Gastroesophageal sphincter (tissue), 4 donors: Measurements from ENCODE around the gene DCDC2. TPM values are rescaled to one million over a fixed set of nuclear protein-coding genes. Genes with fewer than 3 reads are reported as not detected.
"Not testable (repeated sequence)": the region's sequence is repeated elsewhere in the genome, so short reads cannot be mapped to it uniquely, and the experiment has no call there.

Source experiments
- ATAC-seq: fragments of 150-250 bp; one replicate; pipeline ENCODE4 v1.9.1; 2016; ENCODE audit warnings: mild to moderate bottlenecking, moderate library complexity
- H3K27ac ChIP-seq, 4 donors: fragments of 200-600 bp; sonication (generic) in 3 of 4; 1 replicate in 3 of 4; 2 replicates in 1 of 4; pipeline ENCODE4 v1.5.1; 2016 to 2019
- H3K27me3 ChIP-seq: fragments of 200-600 bp; sonication (generic); one replicate; pipeline ENCODE4 v1.5.1; 2019
- H3K36me3 ChIP-seq, 2 donors: fragments of 200-600 bp; sonication (generic); one replicate each; pipeline ENCODE4 v1.5.1; 2019; ENCODE audit warnings: control low read depth in 1 of 2
- H3K4me1 ChIP-seq, 3 donors: fragments of 200-600 bp; sonication (generic); 1 replicate in 2 of 3; 2 replicates in 1 of 3; pipeline ENCODE4 v1.5.1; 2016 to 2019; ENCODE audit warnings: control low read depth in 2 of 3
- H3K4me3 ChIP-seq, 2 donors: fragments of 200-600 bp; sonication (generic); one replicate each; pipeline ENCODE4 v1.5.1; 2019; ENCODE audit warnings: mild to moderate bottlenecking in 1 of 2, moderate library complexity in 1 of 2
- H3K9me3 ChIP-seq, 3 donors: fragments of 200-600 bp; sonication (generic); one replicate each; pipeline ENCODE4 v1.5.1; 2017 to 2019; ENCODE audit warnings: control low read depth in 2 of 3
- EP300 ChIP-seq: sonication (generic); formaldehyde crosslinking; IDR thresholded peaks from one replicate; pipeline ENCODE4 v1.6.1; 2017; ENCODE audit warnings: antibody characterized with exemption, mild to moderate bottlenecking
- POLR2A ChIP-seq, 2 donors: fragments of 450-650 bp; IDR thresholded peaks; one replicate each; pipeline ENCODE4 v1.6.1; 2017; ENCODE audit warnings: antibody characterized with exemption in 2 of 2, mild to moderate bottlenecking in 2 of 2, moderate library complexity in 1 of 2
- POLR2AphosphoS5 ChIP-seq: sonication (generic); formaldehyde crosslinking; IDR thresholded peaks from one replicate; pipeline ENCODE4 v1.6.1; 2017; ENCODE audit warnings: antibody characterized with exemption
- WGBS, 2 donors: methylation state at CpG; one replicate each; pipeline ENCODE4 v1.1.5; 2018; ENCODE audit warnings: low coverage in 1 of 2; 5-methylcytosine and 5-hydroxymethylcytosine counted together
- total RNA-seq, 4 donors: library from RNA; depleted of rRNA; stranded (reverse); fragments of >200 nt; gene quantifications; one replicate each; pipeline ENCODE4 v1.1.0, GENCODE V29; 2016
- TF ChIP-seq, protein P1 (sequence below), 4 experiments: fragments of 200-600 bp in 2 of 4; fragments of 450-650 bp in 2 of 4; sonication (generic) in 1 of 4; IDR thresholded peaks; one replicate each; pipeline ENCODE4 v1.5.1; 2017 to 2019; ENCODE audit warnings: antibody characterized with exemption in 4 of 4, mild to moderate bottlenecking in 2 of 4, moderate library complexity in 2 of 4

The DCDC2 gene
- total RNA-seq, 4 donors from 2014 or later, result 0.15 TPM; not detected in 3

DNA sequence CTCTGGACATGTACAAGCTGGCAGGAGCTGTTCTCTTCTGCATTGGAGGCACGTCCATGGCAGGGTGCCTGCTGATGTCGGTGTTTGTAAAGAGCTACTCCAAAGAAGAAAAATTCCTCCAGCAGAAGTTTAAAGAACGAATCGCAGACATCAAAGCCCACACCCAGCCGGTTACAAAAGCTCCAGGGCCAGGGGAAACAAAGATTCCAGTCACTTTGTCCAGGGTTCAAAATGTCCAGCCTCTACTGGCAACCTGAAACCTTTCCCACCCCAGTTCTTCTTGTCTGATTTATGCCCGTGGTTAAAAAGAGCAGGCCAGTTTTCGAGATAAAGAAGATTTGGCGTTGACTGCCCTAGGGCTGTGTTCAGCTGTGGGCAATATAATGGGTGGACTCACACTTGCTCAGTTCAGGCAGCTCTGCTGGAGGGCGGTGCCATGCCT, 212.1 kb downstream of the DCDC2 start:
- 51 to 58% methylated on average over 7 to 9 of the region's 9 CpGs for WGBS, 2 donors
- Histone ChIP-seq H3K9me3 (no peaks in the 10 kb centered on the region), H3K4me3 (no peak overlapping the region), H3K27ac (no peak overlapping the region), H3K4me1 (no peaks in the 10 kb centered on the region), H3K36me3 (no peaks in the 10 kb centered on the region), H3K27me3 (no peaks in the 10 kb centered on the region)
- TF ChIP-seq POLR2AphosphoS5, result no peak
- TF ChIP-seq EP300, result no peak
- TF ChIP-seq, protein P1, sequence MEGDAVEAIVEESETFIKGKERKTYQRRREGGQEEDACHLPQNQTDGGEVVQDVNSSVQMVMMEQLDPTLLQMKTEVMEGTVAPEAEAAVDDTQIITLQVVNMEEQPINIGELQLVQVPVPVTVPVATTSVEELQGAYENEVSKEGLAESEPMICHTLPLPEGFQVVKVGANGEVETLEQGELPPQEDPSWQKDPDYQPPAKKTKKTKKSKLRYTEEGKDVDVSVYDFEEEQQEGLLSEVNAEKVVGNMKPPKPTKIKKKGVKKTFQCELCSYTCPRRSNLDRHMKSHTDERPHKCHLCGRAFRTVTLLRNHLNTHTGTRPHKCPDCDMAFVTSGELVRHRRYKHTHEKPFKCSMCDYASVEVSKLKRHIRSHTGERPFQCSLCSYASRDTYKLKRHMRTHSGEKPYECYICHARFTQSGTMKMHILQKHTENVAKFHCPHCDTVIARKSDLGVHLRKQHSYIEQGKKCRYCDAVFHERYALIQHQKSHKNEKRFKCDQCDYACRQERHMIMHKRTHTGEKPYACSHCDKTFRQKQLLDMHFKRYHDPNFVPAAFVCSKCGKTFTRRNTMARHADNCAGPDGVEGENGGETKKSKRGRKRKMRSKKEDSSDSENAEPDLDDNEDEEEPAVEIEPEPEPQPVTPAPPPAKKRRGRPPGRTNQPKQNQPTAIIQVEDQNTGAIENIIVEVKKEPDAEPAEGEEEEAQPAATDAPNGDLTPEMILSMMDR (IDR thresholded peaks at IDR 0.05), result no peak
- no peak for TF ChIP-seq POLR2A (IDR thresholded peaks at IDR 0.05)
- no peak for ATAC-seq

DNA sequence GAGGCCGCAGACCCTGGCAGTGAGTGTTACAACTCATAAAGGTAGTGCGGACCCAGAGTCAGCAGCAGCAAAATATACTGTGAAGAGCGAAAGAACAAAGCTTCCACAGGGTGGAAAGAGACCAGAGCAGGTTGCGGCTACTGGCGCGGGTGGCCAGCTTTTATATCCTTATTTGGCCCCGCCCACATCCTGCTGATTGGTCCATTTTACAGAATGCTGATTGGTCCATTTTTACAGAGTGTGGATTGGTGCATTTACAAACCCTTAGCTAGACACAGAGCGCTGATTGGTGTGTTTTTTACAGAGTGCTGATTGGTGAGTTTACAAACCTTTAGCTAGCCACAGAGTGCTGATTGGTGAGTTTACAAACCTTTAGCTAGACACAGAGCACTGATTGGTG, 215.1 kb downstream of the DCDC2 start:
- H3K27ac ChIP-seq, H3K4me3 ChIP-seq, ATAC-seq, H3K9me3 ChIP-seq, H3K4me1 ChIP-seq, H3K27me3 ChIP-seq, H3K36me3 ChIP-seq: not testable (repeated sequence)
- WGBS, 2 donors, result 87 to 93% methylated on average over 6 to 8 of the region's 8 CpGs

DNA sequence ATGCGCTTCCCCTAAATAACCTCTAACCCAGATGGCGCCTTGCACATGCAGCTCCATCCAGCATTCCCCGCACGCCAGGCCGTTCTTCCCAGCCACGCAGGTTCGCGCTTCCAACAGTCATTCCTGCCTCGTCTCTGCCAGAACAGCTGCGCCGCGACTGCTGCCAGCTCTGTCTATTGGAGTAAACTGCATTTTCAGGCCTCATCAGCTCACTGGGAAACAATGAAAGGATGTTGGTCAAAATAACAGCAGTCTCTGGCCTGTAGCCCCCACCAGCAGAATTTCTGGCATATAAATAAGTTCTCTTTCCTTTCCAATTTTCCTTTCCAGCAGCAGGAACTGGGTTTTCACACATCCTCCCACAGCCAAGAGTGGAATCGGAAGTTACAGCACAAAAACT, 217.3 kb downstream of the DCDC2 start:
- TF ChIP-seq, protein P1 (IDR thresholded peaks at IDR 0.05), result no peak
- Histone ChIP-seq H3K4me1 (no peaks in the 10 kb centered on the region), H3K36me3 (no peaks in the 10 kb centered on the region), H3K9me3 (no peaks in the 10 kb centered on the region), H3K4me3 (no peak overlapping the region), H3K27me3 (peaks cover 3% of the 10 kb centered on the region), H3K27ac (no peak overlapping the region)
- 76 to 85% methylated on average over 2 to 9 of the region's 13 CpGs for WGBS, 2 donors
- no peak for ATAC-seq

DNA sequence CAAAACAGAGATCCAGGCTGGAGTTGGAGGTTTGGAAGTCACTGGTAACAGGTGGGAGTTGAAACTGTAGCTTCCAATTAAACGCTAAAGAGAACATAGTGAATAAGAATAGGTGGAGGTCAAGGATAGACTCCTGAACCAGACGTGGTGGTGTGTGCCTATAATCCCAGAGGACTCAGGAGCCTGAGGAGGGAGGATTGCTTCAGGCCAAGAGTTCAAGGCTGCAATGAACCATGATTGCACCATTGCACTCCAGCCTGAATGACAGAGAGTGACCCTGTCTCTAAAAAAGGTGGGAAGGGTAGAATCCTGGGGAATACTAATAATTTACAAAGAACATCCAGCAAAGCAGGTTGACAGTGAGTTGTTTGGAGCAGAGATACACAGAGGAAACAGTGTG, 218.2 kb downstream of the DCDC2 start:
- no peak for ATAC-seq
- Histone ChIP-seq H3K27ac (no peak overlapping the region), H3K9me3 (no peaks in the 10 kb centered on the region), H3K4me3 (no peak overlapping the region), H3K36me3 (no peaks in the 10 kb centered on the region), H3K27me3 (peaks cover 6% of the 10 kb centered on the region), H3K4me1 (no peaks in the 10 kb centered on the region)
- WGBS, 2 donors, result 68 to 75% methylated on average over 2 of the region's 2 CpGs
- no peak for TF ChIP-seq EP300
- no peak for TF ChIP-seq POLR2A (IDR thresholded peaks at IDR 0.05)
- TF ChIP-seq, protein P1 (IDR thresholded peaks at IDR 0.05), result no peak
- TF ChIP-seq POLR2AphosphoS5, result no peak

DNA sequence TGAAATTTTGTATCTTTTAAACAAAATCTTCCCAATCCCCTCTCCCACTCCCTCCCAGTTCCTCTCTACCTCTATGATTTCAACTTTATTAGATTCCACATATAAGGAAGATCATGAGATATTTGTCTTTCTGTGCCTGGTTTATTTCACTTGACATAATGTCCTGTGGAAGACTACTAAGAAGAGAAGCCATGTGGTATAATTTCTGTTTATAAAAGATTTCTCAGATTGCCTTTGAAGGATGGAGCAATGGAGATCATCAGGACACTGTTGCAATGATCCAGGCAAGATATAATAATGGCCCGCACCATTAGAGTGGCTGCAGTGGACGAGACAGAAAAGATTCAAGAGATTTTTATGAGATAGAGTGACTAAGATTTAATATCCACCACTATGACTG, 218.8 kb downstream of the DCDC2 start:
- ATAC-seq, result no peak
- Histone ChIP-seq H3K4me1 (no peaks in the 10 kb centered on the region), H3K36me3 (no peaks in the 10 kb centered on the region), H3K9me3 (no peaks in the 10 kb centered on the region), H3K27me3 (peaks cover 6% of the 10 kb centered on the region), H3K4me3 (no peak overlapping the region), H3K27ac (no peak overlapping the region)
- TF ChIP-seq POLR2AphosphoS5 (no peak), EP300 (no peak), POLR2A (IDR thresholded peaks at IDR 0.05) (no peak)
- TF ChIP-seq, protein P1 (IDR thresholded peaks at IDR 0.05), result no peak
- 88 to 90% methylated on average over 1 to 2 of the region's 2 CpGs for WGBS, 2 donors

DNA sequence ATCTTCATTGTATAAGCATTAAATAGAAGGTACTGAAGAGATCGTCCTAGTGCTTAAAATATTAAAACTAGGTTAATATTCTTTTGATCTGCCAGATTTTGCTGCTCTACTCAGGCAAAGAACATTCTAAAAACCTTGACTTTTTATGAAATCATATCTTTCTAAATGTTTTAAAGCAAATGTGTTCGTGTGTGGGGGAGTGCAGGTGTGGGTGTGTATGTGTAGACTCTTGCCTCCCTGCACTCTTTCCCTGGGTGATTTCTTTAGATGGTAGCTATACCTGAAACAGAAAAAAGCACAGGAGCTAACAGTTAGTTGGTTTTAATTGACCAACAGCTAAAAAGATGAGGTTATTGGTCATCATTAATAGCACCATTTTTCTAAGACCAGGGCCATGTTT, 226.1 kb downstream of the DCDC2 start:
- Histone ChIP-seq H3K27me3 (peaks cover 6% of the 10 kb centered on the region), H3K4me3 (no peak overlapping the region), H3K27ac (no peak overlapping the region), H3K4me1 (no peaks in the 10 kb centered on the region), H3K36me3 (no peaks in the 10 kb centered on the region), H3K9me3 (no peaks in the 10 kb centered on the region)
- no peak for ATAC-seq
- WGBS, 2 donors, result 69 to 88% methylated on average over 2 of the region's 2 CpGs
- TF ChIP-seq EP300 (no peak), POLR2A (IDR thresholded peaks at IDR 0.05) (no peak), POLR2AphosphoS5 (no peak)
- TF ChIP-seq, protein P1 (IDR thresholded peaks at IDR 0.05), result no peak
